ENCODE results near the gene CD40. TPM values are rescaled to one million over a fixed set of nuclear protein-coding genes. Genes with fewer than 3 reads are reported as not detected.

The CD40 gene
- total RNA-seq, 1 donor from 2014 or later: 1.6 TPM

GRCh38 chr20:46122071-46122470 lies 4.0 kb downstream of the CD40 start:
- Mint-ChIP-seq H3K4me1 (ENCODE audit: unreplicated experiment) (peaks cover 7% of the 10 kb centered on the region), H3K36me3 (ENCODE audit: unreplicated experiment) (no peaks in the 10 kb centered on the region), H3K4me3 (ENCODE audit: unreplicated experiment) (no peak overlapping the region), H3K27me3 (ENCODE audit: unreplicated experiment) (peaks cover 24% of the 10 kb centered on the region), H3K27ac (ENCODE audit: unreplicated experiment) (no peak overlapping the region), H3K9me3 (ENCODE audit: unreplicated experiment) (no peaks in the 10 kb centered on the region)
- TF ChIP-seq CTCF (IDR thresholded peaks at IDR 0.05): no peak
- no peak for DNase-seq (ENCODE audit: extremely low spot score, unreplicated experiment)

GRCh38 chr20:46122516-46123481 lies 4.7 kb downstream of the CD40 start:
- Mint-ChIP-seq H3K36me3 (ENCODE audit: unreplicated experiment) (no peaks in the 10 kb centered on the region), H3K9me3 (ENCODE audit: unreplicated experiment) (no peaks in the 10 kb centered on the region), H3K4me1 (ENCODE audit: unreplicated experiment) (peaks cover 4% of the 10 kb centered on the region), H3K4me3 (ENCODE audit: unreplicated experiment) (no peak overlapping the region), H3K27ac (ENCODE audit: unreplicated experiment) (no peak overlapping the region), H3K27me3 (ENCODE audit: unreplicated experiment) (peaks cover 25% of the 10 kb centered on the region)
- TF ChIP-seq CTCF (IDR thresholded peaks at IDR 0.05): no peak
- no peak for DNase-seq (ENCODE audit: extremely low spot score, unreplicated experiment)

- Mint-ChIP-seq H3K27me3 (ENCODE audit: unreplicated experiment) (peaks cover 28% of the 10 kb centered on the region), H3K4me1 (ENCODE audit: unreplicated experiment) (no peaks in the 10 kb centered on the region), H3K36me3 (ENCODE audit: unreplicated experiment) (no peaks in the 10 kb centered on the region), H3K4me3 (ENCODE audit: unreplicated experiment) (no peak overlapping the region), H3K9me3 (ENCODE audit: unreplicated experiment) (no peaks in the 10 kb centered on the region), H3K27ac (ENCODE audit: unreplicated experiment) (no peak overlapping the region)
- DNase-seq (ENCODE audit: extremely low spot score, unreplicated experiment): no peak
- no peak for TF ChIP-seq CTCF (IDR thresholded peaks at IDR 0.05)
Measured at GRCh38 chr20:46123482-46124245, 5.5 kb downstream of the CD40 start.

GRCh38 chr20:46126440-46127056 lies 8.4 kb downstream of the CD40 start:
- DNase-seq (ENCODE audit: extremely low spot score, unreplicated experiment): no peak
- Mint-ChIP-seq H3K4me3 (ENCODE audit: unreplicated experiment) (no peak overlapping the region), H3K27ac (ENCODE audit: unreplicated experiment) (no peak overlapping the region), H3K36me3 (ENCODE audit: unreplicated experiment) (no peaks in the 10 kb centered on the region), H3K9me3 (ENCODE audit: unreplicated experiment) (no peaks in the 10 kb centered on the region), H3K27me3 (ENCODE audit: unreplicated experiment) (peaks cover 46% of the 10 kb centered on the region), H3K4me1 (ENCODE audit: unreplicated experiment) (no peaks in the 10 kb centered on the region)
- TF ChIP-seq CTCF (IDR thresholded peaks at IDR 0.05): no peak
